H1 (cell line): Measurements from ENCODE around the gene TSHZ2. TPM values are rescaled to one million over a fixed set of nuclear protein-coding genes. Genes with fewer than 3 reads are reported as not detected.

Source experiments
- CBX8 ChIP-seq: fragments of 300-800, 300-1000 bp; sonication (generic); IDR thresholded peaks from 2 replicates; pipeline ENCODE4 v1.7.1; 2016; ENCODE audit warnings: low read depth, low read length, borderline replicate concordance
- CTBP2 ChIP-seq: IDR thresholded peaks from 2 replicates; pipeline ENCODE4 v1.7.0; 2011; ENCODE audit warnings: borderline replicate concordance, mild to moderate bottlenecking, moderate library complexity, mixed read lengths, low read length; ENCODE audit not compliant: insufficient read depth, insufficient read length
- EGR1 ChIP-seq: IDR thresholded peaks from 2 replicates; pipeline ENCODE4 v1.6.1; 2011; ENCODE audit warnings: low read depth, low read length, borderline replicate concordance
- FOSL1 ChIP-seq: IDR thresholded peaks from 2 replicates; pipeline ENCODE4 v1.6.1; 2011; ENCODE audit warnings: mild to moderate bottlenecking, low read depth, low read length, moderate library complexity; ENCODE audit not compliant: insufficient read depth
- GABPA ChIP-seq: IDR thresholded peaks from 2 replicates; pipeline ENCODE4 v1.6.1; 2011; ENCODE audit warnings: mild to moderate bottlenecking, low read length, moderate library complexity, borderline replicate concordance; ENCODE audit not compliant: insufficient read depth
- KDM1A ChIP-seq: fragments of 200-600, 300-600 bp; sonication (generic); IDR thresholded peaks from 2 replicates; pipeline ENCODE4 v1.7.1; 2016; ENCODE audit warnings: mild to moderate bottlenecking, low read length, borderline replicate concordance
- RAD21 ChIP-seq, 2 experiments: IDR thresholded peaks in 1 of 2; conservative IDR thresholded peaks in 1 of 2; 2 replicates each; pipeline ENCODE4 v1.6.1; 2011; ENCODE audit warnings: low read depth in 2 of 2, low read length in 2 of 2, improper control_type of control experiment in 1 of 2, inconsistent platforms in 1 of 2, mild to moderate bottlenecking in 1 of 2, moderate library complexity in 1 of 2
- RBBP5 ChIP-seq: IDR thresholded peaks from 2 replicates; pipeline ENCODE4 v1.7.1; 2012; ENCODE audit warnings: low read depth, mild to moderate bottlenecking, inconsistent platforms, low read length, moderate library complexity, borderline replicate concordance
- SP4 ChIP-seq: IDR thresholded peaks from 2 replicates; pipeline ENCODE4 v1.6.1; 2012; ENCODE audit warnings: low read length, inconsistent platforms
- TAF1 ChIP-seq: IDR thresholded peaks from 2 replicates; pipeline ENCODE4 v1.6.1; 2011; ENCODE audit warnings: mild to moderate bottlenecking, low read depth, low read length
- polyA plus RNA-seq, 7 experiments: library from polyadenylated mRNA; depleted of rRNA in 3 of 7; stranded (reverse) in 5 of 7; unstranded in 2 of 7; fragments of >200 nt in 5 of 7; fragments of 200-250 nt in 2 of 7; gene quantifications; 1 replicate in 5 of 7; 2 replicates in 1 of 7; 4 replicates in 1 of 7; pipeline versions ENCODE4 v1.2.1 to v1.2.3, GENCODE V29; 2011 to 2013; ENCODE audit warnings: missing spikeins in 2 of 7, mixed read lengths in 2 of 7
- total RNA-seq: library from RNA; stranded (reverse); fragmentation: NEBNext Ultra II Directional; extraction: Animal tissue kit (Norgen Biotek cat#: 25700); gene quantifications from 2 replicates; pipeline ENCODE4 v1.2.1, GENCODE V29; 2021
- TF ChIP-seq, protein P1 (sequence below): fragments of 300-600 bp; sonication (generic); IDR thresholded peaks from 2 replicates; pipeline ENCODE4 v1.7.1; 2012; ENCODE audit warnings: low read length, moderate library complexity, mild to moderate bottlenecking, inconsistent platforms; ENCODE audit not compliant: insufficient replicate concordance

Gene TSHZ2
- total and polyA plus RNA-seq, 2 of the 8 experiments (the other 6 are each of a cell fraction or from before 2014, with no cell fraction given), result 0.14 to 0.30 TPM

DNA sequence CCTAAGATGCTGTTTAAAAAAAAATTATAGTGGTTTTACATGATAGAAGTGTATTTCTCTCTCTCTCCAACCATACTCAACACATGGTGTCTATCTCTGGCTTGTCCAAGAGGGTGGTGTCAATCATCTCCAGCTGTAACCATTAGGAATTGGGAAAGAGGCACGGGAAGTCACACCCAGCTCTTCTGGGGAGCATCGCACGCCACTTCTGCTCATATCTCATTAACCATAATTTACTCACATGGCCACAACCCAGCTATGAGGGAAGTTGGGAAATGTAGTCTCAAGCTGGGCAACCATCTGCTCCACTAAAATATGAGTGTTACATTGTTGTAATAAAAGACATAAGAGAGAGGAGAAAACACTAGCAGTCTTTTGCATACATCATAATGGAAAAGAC, 30.4 kb upstream of the TSHZ2 start (continued):
- TF ChIP-seq, protein P1, sequence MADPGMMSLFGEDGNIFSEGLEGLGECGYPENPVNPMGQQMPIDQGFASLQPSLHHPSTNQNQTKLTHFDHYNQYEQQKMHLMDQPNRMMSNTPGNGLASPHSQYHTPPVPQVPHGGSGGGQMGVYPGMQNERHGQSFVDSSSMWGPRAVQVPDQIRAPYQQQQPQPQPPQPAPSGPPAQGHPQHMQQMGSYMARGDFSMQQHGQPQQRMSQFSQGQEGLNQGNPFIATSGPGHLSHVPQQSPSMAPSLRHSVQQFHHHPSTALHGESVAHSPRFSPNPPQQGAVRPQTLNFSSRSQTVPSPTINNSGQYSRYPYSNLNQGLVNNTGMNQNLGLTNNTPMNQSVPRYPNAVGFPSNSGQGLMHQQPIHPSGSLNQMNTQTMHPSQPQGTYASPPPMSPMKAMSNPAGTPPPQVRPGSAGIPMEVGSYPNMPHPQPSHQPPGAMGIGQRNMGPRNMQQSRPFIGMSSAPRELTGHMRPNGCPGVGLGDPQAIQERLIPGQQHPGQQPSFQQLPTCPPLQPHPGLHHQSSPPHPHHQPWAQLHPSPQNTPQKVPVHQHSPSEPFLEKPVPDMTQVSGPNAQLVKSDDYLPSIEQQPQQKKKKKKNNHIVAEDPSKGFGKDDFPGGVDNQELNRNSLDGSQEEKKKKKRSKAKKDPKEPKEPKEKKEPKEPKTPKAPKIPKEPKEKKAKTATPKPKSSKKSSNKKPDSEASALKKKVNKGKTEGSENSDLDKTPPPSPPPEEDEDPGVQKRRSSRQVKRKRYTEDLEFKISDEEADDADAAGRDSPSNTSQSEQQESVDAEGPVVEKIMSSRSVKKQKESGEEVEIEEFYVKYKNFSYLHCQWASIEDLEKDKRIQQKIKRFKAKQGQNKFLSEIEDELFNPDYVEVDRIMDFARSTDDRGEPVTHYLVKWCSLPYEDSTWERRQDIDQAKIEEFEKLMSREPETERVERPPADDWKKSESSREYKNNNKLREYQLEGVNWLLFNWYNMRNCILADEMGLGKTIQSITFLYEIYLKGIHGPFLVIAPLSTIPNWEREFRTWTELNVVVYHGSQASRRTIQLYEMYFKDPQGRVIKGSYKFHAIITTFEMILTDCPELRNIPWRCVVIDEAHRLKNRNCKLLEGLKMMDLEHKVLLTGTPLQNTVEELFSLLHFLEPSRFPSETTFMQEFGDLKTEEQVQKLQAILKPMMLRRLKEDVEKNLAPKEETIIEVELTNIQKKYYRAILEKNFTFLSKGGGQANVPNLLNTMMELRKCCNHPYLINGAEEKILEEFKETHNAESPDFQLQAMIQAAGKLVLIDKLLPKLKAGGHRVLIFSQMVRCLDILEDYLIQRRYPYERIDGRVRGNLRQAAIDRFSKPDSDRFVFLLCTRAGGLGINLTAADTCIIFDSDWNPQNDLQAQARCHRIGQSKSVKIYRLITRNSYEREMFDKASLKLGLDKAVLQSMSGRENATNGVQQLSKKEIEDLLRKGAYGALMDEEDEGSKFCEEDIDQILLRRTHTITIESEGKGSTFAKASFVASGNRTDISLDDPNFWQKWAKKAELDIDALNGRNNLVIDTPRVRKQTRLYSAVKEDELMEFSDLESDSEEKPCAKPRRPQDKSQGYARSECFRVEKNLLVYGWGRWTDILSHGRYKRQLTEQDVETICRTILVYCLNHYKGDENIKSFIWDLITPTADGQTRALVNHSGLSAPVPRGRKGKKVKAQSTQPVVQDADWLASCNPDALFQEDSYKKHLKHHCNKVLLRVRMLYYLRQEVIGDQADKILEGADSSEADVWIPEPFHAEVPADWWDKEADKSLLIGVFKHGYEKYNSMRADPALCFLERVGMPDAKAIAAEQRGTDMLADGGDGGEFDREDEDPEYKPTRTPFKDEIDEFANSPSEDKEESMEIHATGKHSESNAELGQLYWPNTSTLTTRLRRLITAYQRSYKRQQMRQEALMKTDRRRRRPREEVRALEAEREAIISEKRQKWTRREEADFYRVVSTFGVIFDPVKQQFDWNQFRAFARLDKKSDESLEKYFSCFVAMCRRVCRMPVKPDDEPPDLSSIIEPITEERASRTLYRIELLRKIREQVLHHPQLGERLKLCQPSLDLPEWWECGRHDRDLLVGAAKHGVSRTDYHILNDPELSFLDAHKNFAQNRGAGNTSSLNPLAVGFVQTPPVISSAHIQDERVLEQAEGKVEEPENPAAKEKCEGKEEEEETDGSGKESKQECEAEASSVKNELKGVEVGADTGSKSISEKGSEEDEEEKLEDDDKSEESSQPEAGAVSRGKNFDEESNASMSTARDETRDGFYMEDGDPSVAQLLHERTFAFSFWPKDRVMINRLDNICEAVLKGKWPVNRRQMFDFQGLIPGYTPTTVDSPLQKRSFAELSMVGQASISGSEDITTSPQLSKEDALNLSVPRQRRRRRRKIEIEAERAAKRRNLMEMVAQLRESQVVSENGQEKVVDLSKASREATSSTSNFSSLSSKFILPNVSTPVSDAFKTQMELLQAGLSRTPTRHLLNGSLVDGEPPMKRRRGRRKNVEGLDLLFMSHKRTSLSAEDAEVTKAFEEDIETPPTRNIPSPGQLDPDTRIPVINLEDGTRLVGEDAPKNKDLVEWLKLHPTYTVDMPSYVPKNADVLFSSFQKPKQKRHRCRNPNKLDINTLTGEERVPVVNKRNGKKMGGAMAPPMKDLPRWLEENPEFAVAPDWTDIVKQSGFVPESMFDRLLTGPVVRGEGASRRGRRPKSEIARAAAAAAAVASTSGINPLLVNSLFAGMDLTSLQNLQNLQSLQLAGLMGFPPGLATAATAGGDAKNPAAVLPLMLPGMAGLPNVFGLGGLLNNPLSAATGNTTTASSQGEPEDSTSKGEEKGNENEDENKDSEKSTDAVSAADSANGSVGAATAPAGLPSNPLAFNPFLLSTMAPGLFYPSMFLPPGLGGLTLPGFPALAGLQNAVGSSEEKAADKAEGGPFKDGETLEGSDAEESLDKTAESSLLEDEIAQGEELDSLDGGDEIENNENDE, result no peak
- TF ChIP-seq GABPA (no peak), FOSL1 (no peak), CBX8 (no peak), SP4 (no peak), CTBP2 (no peak), KDM1A (no peak), TAF1 (no peak), RAD21 (IDR thresholded peaks at IDR 0.05 in 1 of 2, conservative IDR thresholded peaks at IDR 0.05 in 1 of 2; ENCODE audit: low read depth in 2 of 2, low read length in 2 of 2) (no peak), RBBP5 (no peak), EGR1 (no peak)
